IPS-18c (cell line): ENCODE measurements around the gene ADAP1.

Source experiments
- H3K4me3 ChIP-seq: 2 replicates; pipeline ENCODE4 v1.7.0; 2013; ENCODE audit warnings: low read depth, mild to moderate bottlenecking, low read length, moderate library complexity; ENCODE audit not compliant: insufficient read depth
- H3K9me3 ChIP-seq: one replicate; pipeline ENCODE4 v1.6.1; 2013; ENCODE audit warnings: mild to moderate bottlenecking, low read length, moderate library complexity; ENCODE audit not compliant: control insufficient read depth, insufficient read depth

Gene ADAP1

GRCh38 chr7:921581-922333 lies 32.7 kb downstream of the ADAP1 start:
- peaks cover 2% of the 10 kb centered on the region for H3K9me3 ChIP-seq
- H3K4me3 ChIP-seq = no peak overlapping the region

GRCh38 chr7:921071-921461 lies 33.4 kb downstream of the ADAP1 start:
- no peak overlapping the region for H3K4me3 ChIP-seq

GRCh38 chr7:920351-921070 lies 34.0 kb downstream of the ADAP1 start:
- Histone ChIP-seq H3K4me3 (no peak overlapping the region), H3K9me3 (peaks cover 2% of the 10 kb centered on the region)

More at GRCh38 chr7:921071-921461, 33.4 kb downstream of the ADAP1 start:
- H3K9me3 ChIP-seq = peaks cover 2% of the 10 kb centered on the region

- no peak overlapping the region for H3K4me3 ChIP-seq
Measured at GRCh38 chr7:919924-920341, 34.5 kb downstream of the ADAP1 start.

GRCh38 chr7:919114-919442 lies 35.4 kb downstream of the ADAP1 start:
- Histone ChIP-seq H3K9me3 (no peaks in the 10 kb centered on the region), H3K4me3 (no peak overlapping the region)

More at GRCh38 chr7:919924-920341, 34.5 kb downstream of the ADAP1 start:
- H3K9me3 ChIP-seq = peaks cover 2% of the 10 kb centered on the region

GRCh38 chr7:918441-919113 lies 35.9 kb downstream of the ADAP1 start:
- no peak overlapping the region for H3K4me3 ChIP-seq

GRCh38 chr7:918118-918425 lies 36.4 kb downstream of the ADAP1 start:
- H3K4me3 ChIP-seq = no peak overlapping the region

More at GRCh38 chr7:918441-919113, 35.9 kb downstream of the ADAP1 start:
- no peaks in the 10 kb centered on the region for H3K9me3 ChIP-seq

GRCh38 chr7:917255-918117 lies 37.0 kb downstream of the ADAP1 start:
- no peak overlapping the region for H3K4me3 ChIP-seq
- H3K9me3 ChIP-seq = no peaks in the 10 kb centered on the region

More at GRCh38 chr7:918118-918425, 36.4 kb downstream of the ADAP1 start:
- no peaks in the 10 kb centered on the region for H3K9me3 ChIP-seq

GRCh38 chr7:916291-916941 lies 38.1 kb downstream of the ADAP1 start:
- Histone ChIP-seq H3K9me3 (no peaks in the 10 kb centered on the region), H3K4me3 (no peak overlapping the region)

GRCh38 chr7:915291-916218 lies 38.9 kb downstream of the ADAP1 start:
- Histone ChIP-seq H3K4me3 (no peak overlapping the region), H3K9me3 (no peaks in the 10 kb centered on the region)

- Histone ChIP-seq H3K9me3 (no peaks in the 10 kb centered on the region), H3K4me3 (no peak overlapping the region)
Measured at GRCh38 chr7:914521-915194, 39.8 kb downstream of the ADAP1 start.

- H3K9me3 ChIP-seq = no peaks in the 10 kb centered on the region
- no peak overlapping the region for H3K4me3 ChIP-seq
Measured at GRCh38 chr7:913736-914520, 40.6 kb downstream of the ADAP1 start.

- no peak overlapping the region for H3K4me3 ChIP-seq
Measured at GRCh38 chr7:911791-912480, 42.5 kb downstream of the ADAP1 start.

GRCh38 chr7:910931-911431 lies 43.5 kb downstream of the ADAP1 start:
- H3K9me3 ChIP-seq = no peaks in the 10 kb centered on the region
- no peak overlapping the region for H3K4me3 ChIP-seq

More at GRCh38 chr7:911791-912480, 42.5 kb downstream of the ADAP1 start:
- no peaks in the 10 kb centered on the region for H3K9me3 ChIP-seq
